CD4-positive, alpha-beta T cell treated with Interleukin-4 for 1 hour (primary cell): ENCODE data around the gene TREM2.
"Not testable (repeated sequence)": the region's sequence is repeated elsewhere in the genome, so short reads cannot be mapped to it uniquely, and the experiment has no call there.

ENCODE experiments used
- DNase-seq, 2 donors: peaks; one replicate each; pipeline ENCODE4 v3.0.0-alpha.2; 2020 to 2022

The TREM2 gene

GRCh38 chr6:41162687-41163418 is at the start of gene TREM2:
Gene TREM2, minus strand, starts transcription at chr6:41163116. Its CDS starts 34 bp downstream, at chr6:41163082.
- DNase-seq = no peak

- DNase-seq = no peak
Observed at GRCh38 chr6:41209547-41210320, 46.8 kb upstream of the TREM2 start.

GRCh38 chr6:41208439-41209106 is 45.7 kb upstream of the TREM2 start:
- no peak for DNase-seq

DNA sequence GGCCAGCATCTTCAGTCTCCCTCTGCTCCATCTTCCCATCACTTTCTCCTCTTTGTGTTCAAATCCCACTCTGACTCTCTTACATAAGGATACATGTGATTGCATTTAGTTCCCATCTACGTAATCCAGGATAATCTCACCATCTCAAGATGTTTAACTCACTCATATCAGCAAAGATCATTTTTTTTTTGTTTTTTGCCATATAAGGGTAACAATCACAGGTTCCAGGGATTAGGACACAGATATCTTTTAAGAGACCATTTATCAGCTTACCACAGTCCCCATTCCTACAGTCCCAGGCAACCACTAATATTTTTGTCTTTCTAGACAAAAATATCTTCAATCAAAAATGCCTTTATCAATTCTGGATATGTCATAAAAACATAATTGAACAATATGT is 41.2 kb upstream of the TREM2 start:
- no peak for DNase-seq

DNA sequence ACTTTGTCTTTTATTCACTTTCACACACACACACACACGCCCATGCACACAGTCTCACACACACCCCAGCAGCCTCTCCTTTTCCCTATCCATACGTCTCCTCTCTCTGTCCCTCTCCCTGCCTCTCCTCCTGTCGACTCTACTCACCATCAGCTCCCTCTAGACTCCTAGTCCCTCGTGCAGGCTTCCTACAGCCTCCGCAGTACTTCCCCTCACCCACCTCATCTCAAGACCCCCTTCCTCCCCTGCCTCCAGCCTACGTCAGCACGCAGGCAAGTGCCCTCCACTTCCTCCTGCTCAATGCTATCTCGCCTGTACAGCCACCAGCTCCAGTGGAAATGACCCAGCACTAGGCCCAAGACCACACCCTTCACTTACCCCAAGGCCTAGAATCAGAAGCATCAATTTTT is 38.9 kb upstream of the TREM2 start:
- DNase-seq = peak in 1 of 2 donors; percentile 53

GRCh38 chr6:41200901-41201763 is 38.2 kb upstream of the TREM2 start, which contains the start of gene TREML2:
Gene TREML2, minus strand, starts transcription at chr6:41201149. Its CDS starts 141 bp downstream, at chr6:41201008.
- DNase-seq = peak; percentile 68 to 82

GRCh38 chr6:41200296-41200900 is 37.5 kb upstream of the TREM2 start:
- peak; percentile 82 for DNase-seq

- peak; percentile 33 to 47 for DNase-seq
Observed at GRCh38 chr6:41199552-41200246, 36.8 kb upstream of the TREM2 start.

DNA sequence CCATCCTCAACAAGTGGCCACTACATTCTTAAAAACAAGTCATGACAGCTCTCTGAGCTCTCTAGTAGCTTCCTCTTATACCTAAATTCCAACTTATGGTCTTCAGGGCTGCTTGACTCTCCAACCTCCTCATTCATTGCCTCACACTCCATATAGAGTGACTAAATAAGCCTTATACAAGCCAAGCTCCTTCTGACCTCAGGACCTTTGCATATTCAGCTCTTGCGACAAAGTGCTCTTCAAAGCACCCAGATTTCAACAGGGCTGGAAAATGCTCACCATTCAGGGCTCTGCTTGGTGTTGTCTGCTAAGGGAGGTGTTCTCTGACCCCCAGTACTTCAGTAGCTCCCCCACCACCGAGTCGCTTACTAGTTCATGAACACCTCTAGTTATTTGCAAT is 34.3 kb upstream of the TREM2 start:
- no peak for DNase-seq

- no peak for DNase-seq
Observed at GRCh38 chr6:41194386-41194785, 31.5 kb upstream of the TREM2 start.

DNA sequence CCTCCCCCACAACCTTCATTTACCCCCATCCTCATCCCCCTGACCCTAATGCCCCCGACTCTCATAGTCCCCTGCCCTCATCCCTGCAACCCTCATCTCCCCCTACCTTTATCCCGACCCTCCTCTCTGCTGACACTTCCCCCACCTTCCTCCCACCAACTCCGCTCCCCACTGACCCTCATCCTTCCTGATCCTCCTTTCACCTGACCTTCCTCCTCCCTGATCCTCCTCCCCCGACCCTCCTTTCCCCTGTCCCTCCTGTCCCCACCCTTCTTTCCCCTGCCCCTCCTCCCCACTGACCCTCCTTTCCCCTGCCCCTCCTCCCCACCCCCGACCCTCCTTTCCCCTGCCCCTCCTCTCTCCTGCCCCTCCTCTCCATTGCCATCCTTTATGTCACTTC is 31.0 kb upstream of the TREM2 start:
- DNase-seq = no peak

- DNase-seq = no peak
Observed at GRCh38 chr6:41193171-41193734, 30.3 kb upstream of the TREM2 start.

DNA sequence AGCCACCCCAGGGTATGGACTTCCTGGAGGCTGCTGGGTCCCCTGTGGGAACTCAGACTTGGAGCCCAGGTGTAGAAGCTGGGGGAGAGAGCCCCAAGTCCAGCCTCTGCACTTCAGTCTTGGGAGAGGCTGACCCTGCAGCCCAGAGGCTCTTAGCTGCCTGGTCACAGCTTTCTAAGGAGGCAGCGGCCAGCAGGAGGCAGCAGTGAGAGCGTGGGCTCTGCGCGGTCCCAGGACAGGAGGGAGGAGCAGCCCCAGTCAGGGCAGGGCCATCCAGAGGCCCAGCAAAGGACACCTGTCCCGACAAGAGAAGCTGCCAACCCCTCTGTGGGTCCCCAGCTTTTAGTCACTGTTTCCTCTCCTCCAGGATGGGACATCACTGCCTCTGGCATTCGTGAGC is 28.7 kb upstream of the TREM2 start:
- DNase-seq = peak; percentile 26 to 41

GRCh38 chr6:41190791-41191190 is 27.9 kb upstream of the TREM2 start:
- no peak for DNase-seq

DNA sequence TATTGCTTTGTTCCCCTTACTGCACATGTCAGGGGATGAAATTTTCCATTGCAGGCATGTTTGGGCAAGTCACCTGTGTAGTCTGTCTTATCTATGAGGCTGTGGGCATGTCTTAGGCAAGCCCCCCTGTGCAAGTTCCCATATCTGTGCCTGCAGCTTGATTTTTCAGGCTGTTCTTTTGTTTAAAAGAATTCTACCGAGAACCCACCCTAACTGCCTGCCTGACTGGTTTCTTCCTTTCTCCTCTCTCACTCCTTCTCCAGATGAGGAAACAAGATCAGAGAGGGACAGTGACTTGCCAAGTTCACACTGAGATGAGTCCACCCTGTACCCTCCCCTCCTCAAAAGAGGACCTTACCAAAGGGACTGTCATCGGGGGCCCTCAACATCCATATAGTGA is 27.1 kb upstream of the TREM2 start:
- DNase-seq = no peak

- DNase-seq = not testable (repeated sequence)
Observed at GRCh38 chr6:41189046-41189445, 26.1 kb upstream of the TREM2 start.

DNA sequence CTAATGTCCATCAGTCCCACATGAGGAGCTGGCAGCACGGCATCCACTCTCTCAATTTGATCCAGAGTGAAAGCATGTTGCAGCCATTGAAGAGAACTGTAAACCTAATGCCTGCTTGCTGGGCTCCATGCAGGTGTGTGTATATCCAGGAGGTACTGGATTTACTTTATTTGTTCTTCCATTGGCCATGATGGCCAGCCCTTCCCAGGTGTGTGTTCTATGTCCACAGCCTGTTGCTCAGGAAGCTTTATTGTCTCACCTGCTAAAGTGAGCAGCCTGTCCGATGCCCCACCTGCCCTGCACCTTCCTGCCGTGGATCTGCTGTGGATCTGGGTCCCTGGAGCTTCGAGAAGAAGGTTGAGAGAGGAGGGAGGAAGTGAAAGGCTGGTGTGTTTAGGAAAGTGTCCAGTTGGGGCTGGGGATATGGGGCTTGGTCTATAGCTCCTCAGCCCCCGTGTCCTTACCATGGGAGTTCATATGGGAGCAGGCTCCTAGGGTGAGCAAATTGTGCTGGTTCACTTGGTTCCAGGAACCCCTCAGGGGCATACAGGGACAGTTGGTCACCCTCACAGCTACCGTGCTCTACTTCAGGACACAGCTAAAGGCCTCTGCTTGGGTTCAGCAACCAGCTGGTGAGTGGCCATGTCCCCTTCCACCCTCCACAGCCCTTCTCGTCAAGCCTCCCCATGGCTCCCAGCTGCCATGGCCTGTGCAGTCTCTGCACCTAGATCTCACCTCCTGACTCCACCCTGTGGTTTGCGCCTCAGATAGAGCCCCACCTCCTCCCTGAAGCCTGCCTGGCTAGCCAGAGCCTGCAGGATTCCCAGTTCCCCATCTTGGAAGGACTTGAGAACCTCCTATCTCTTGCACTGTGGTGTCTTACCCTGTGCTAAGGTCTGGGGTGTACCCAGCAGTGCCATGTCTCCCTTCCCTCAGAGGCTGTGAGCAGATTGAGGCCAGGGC is 25.3 kb upstream of the TREM2 start:
- no peak for DNase-seq

- DNase-seq = no peak
Observed at GRCh38 chr6:41186031-41186562, 23.2 kb upstream of the TREM2 start.

DNA sequence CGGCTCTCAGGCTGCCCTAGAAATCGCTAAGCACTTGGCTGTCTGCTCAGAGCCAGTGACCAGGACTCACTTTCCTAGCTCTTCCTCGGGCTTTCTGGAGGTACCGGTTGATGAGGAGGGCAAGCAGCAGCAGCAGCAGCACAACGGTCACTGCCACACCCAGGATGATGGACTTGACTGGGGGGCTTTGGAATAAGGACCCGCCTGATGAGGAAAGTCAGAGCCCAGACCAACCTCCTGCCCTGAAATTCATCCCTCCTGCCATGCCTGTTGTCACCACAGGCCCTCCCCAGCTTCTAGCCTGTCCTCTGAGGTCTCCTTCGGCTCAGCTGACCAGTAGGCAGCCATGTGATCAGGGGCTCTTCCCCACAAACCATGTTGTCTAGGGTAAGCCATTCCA is 21.8 kb upstream of the TREM2 start:
- DNase-seq = no peak
